Activated CD4-positive, alpha-beta T cell treated with anti-CD3 and anti-CD28 coated beads for 24 hours (primary cell): ENCODE measurements around the gene MZT2B.
"Not testable (repeated sequence)": the region's sequence is repeated elsewhere in the genome, so short reads cannot be mapped to it uniquely, and the experiment has no call there.

ENCODE experiments used
- DNase-seq, 2 donors: peaks; one replicate each; pipeline ENCODE4 v3.0.0-alpha.2; 2020; ENCODE audit warnings: low read depth in 2 of 2

Gene MZT2B

GRCh38 chr2:130152816-130153595 lies 29.1 kb upstream of the MZT2B start:
- DNase-seq = no peak

DNA sequence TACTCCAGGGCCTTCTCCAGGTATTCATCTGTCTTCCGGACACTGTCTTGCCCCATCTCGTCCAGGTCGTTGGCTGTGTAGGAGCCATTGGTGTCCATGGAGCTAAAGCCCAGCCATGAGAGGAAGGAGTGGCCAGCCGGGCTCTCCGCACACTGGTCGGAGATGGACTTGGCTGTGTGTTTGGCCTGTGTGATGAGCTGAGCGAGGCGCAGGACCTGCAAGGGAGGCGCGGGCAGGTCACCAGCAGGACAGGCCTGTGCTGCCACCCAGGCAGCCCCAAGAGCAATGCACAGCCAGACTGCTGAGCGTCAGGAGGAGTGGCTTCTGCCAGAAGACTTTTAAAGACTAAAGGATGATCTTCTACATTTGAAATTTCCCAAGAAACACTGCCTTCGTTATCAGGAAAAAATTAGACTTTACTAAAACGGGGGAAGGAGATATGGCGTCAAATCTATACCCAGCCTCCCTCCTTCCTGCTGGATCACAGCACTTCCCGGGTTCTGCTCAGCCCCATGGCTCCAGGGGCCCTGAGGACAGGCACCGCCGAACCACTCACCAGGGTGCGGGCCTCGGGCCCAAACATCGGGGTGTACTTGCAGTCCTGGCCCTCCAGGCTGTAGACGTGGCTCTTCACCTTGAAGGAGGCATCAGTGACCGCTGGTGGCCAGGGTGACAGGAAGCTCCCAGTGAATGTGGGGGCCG lies 28.2 kb upstream of the MZT2B start:
- DNase-seq = not testable (repeated sequence)

GRCh38 chr2:130154423-130154770 lies 27.7 kb upstream of the MZT2B start:
- not testable (repeated sequence) for DNase-seq

GRCh38 chr2:130154773-130155765 lies 27.0 kb upstream of the MZT2B start:
- DNase-seq = no peak

GRCh38 chr2:130155956-130156623 lies 26.0 kb upstream of the MZT2B start:
- not testable (repeated sequence) for DNase-seq

DNA sequence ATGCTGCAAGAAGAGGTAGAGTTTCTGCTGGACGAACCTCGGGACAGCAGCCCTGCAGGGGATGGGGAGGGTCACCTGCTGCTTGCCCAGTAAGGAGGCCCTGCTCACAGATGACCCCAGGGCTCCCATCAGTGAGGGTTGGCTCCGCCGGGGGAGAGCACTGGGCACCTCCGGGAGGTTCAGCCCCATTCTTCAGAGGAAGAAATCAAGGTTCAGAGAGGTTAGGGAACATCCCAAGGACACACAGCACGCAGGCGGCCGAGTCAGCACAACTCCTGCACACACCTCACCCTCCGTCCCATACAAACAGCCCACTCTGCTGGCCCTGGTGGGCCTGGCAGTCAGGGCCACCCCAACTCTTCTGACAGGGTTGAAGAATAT lies 25.4 kb upstream of the MZT2B start:
- DNase-seq = no peak

- not testable (repeated sequence) for DNase-seq
These were observed 24.7 kb upstream of the MZT2B start for GRCh38 chr2:130157354-130157753.

DNA sequence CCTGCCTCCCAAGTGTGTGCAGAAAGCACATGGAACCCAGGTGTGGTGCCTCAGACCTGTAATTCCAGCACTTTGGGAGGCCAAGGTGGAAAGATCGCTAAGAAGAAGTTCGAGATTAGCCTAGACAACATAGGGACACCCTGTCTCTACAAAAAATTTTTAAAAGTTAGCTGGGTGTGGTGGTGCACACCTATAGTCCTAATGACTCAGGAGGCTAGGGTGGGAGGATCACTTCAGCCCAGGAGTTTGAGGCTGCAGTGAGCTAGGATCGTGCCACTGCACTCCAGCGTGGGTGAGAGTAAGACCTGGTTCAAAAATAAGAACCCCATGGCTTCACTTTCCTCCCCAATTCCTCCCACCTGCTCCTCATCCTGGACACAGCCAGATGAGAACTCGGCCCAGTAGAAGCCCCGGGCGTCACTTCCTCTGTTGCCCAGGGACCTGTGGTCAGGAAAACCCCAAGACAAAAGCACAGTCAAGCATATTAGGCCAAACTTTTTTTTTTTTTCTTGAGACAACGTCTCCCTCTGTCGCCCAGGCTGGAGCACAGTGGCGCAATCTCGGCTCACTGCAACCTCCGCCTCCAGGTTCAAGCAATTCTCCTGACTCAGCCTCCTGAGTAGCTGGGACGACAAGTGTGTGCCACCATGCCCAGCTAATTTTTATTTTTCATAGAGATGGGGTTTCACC lies 24.1 kb upstream of the MZT2B start:
- not testable (repeated sequence) for DNase-seq

- no peak for DNase-seq
These were observed 23.4 kb upstream of the MZT2B start for GRCh38 chr2:130158631-130159030.

GRCh38 chr2:130159376-130159775 lies 22.7 kb upstream of the MZT2B start:
- DNase-seq = not testable (repeated sequence)

DNA sequence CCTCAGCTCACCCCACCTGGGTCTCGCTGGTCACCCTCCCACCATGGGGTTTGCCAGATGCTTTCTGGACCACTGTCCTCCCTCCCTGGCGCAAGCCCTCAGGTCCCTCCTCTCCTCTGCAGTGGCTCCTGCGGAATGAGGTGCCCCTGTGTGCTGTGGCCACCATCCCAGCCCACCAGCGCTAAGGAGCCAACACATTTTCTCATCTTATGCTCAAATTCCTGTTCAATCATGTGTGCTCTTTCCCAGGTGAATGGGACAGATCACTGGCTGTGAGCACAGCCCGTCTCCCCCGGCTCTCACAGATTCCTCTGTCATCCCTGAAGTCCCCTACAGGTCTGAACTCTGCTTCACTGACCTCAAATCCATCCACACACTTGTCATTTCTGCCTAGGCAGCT lies 21.9 kb upstream of the MZT2B start:
- no peak for DNase-seq

- DNase-seq = not testable (repeated sequence)
These were observed 21.0 kb upstream of the MZT2B start for GRCh38 chr2:130160838-130161705.

DNA sequence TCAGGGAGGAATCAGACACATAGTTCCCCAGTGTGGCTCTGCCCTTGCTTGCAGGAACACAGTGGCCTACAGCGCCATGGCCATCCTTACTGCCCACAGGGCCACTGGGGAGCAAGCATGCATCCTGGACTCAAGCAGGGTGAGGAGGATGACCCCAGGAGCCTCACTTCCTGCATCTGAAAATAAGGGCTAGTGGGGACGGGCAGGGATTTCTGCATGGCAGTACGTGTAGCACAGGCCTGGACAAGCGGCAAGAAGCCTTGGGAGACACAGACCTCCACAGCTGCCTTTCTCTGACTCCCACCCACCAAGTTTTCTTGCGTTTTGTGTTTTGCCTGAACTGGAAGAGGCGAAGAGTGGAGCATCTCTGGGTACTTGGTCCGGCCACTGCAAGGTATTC lies 19.6 kb upstream of the MZT2B start:
- not testable (repeated sequence) for DNase-seq

DNA sequence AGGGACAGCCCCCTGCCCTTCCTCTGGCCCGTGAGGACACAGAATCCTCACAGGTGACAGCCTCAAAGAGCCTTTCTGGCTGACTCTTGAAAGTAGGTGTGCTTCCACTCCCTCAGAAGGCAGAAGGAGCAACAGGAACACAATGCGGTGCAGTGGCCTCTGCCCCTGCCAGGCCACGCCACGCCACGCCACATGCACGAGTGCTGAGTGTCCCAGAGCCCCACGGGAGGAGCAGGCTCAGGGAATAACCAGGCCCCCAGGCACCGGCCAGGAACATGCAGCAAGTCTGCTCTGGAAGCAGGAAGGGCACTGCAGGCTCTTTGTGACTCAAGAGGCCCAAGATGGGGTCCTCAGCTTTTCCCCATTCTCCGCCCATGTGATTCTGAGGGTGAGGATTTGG lies 19.1 kb upstream of the MZT2B start:
- no peak for DNase-seq

DNA sequence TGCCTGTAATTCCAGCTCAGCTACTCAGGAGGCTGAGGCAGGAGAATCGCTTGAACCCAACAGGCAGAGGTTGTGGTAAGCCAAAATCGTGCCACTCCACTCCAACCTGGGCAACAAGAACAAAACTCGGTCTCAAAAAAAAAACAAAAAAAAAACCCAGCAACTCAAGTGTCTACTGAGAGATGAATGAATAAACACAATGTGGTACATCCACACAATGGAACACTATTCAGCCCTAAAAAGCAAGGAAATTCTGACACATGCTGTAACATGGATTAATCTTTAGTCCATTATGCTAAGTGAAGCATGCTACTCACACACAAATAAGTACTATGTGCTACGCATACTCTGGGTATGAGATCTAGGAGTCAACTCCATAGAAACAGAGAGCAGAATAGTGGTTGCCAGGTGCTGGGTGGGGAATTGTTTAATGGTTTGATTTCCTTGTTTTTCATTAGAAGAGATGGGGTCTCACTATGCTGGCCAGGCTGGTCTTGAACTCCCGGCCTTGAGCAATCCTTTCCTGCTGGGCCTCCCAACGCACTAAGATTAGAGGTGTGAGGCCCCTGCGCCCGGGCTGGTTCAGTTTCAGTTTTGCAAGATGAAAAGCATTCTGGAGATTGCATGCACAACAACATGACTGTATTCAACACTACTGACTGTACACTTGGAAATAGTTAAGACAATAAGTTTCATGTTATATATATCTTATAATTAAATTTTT lies 16.6 kb upstream of the MZT2B start:
- no peak for DNase-seq

DNA sequence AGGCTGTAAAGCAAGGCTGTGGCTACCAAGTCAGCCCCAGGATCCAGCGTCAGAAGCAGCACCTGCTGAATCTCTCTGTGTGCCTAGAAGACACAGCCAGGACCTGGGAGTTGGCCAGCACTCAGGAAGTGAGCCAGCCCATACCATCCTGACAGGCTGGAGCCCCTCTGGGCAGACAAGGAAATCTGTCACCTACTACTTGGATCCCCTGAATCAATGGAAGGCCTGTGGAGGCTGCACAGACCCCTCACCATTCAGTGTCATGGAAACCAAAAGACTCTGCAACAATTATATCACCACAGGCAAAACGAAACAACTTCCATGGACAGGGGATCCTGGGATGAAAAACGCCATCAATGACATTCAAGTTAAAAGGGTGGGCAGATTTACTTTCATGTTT lies 15.5 kb upstream of the MZT2B start:
- DNase-seq = not testable (repeated sequence)

GRCh38 chr2:130169163-130169562 lies 12.9 kb upstream of the MZT2B start:
- DNase-seq = not testable (repeated sequence)

DNA sequence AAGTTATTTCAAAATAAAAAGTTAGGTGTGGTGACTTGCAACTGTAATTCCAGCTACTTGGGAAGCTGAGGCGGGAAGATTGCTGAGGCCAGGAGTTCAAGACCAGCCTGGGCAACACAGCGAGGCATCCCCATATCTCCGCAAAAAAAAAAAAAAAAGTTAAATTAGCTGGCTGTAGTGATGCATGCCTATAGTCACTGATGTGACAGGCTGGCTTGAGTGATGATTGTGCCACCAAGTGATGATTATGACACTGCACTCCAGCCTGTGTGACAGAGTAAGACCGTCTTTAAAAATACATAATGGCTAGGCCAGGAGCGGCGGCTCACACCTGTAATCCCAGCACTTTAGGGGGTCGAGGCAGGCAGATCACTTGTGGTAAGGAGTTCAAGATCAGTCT lies 12.2 kb upstream of the MZT2B start:
- no peak for DNase-seq

DNA sequence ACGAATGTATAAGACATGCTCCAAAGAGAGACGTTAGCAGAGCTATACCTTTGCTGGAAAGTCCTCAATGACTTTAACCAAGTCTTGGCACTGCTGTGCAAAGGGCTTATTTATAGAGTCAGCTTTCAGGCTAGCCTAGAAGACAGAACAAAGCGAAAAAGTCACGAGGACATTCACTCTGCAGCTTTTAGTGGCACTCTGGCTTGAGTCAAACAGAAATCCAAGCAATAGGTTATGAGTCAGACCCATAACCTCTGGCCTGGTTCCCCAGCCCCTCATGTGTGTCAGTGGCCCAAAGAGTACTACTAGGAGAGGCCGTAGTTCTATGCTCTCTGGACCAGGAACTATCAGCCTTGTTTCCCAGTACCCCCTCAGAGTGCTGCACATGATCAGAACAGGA lies 7.2 kb upstream of the MZT2B start:
- DNase-seq = not testable (repeated sequence)
